Cardiac muscle cell (in vitro differentiated cells and primary cell): ENCODE measurements around the gene KCTD14. TPM values are rescaled to one million over a fixed set of nuclear protein-coding genes. Genes with fewer than 3 reads are reported as not detected.
A peak's percentile ranks its signal among the peaks of the same experiment; 100 is the strongest.

Experiments used
- DNase-seq, 2 donors: peaks; one replicate each; pipeline versions ENCODE4 v3.0.0 to v3.0.0-alpha.2; 2010 to 2017; ENCODE audit warnings: low read depth in 1 of 2, low spot score in 1 of 2
- H3K27ac ChIP-seq: fragments of 200-600 bp; sonication (generic); 2 replicates; pipeline ENCODE4 v1.5.1; 2016
- H3K27me3 ChIP-seq: fragments of 200-600 bp; sonication (generic); 2 replicates; pipeline ENCODE4 v1.6.0; 2016; ENCODE audit warnings: control low read depth
- H3K36me3 ChIP-seq: fragments of 200-600 bp; sonication (generic); 2 replicates; pipeline ENCODE4 v1.5.1; 2016; ENCODE audit warnings: control low read depth
- H3K4me1 ChIP-seq: fragments of 200-600 bp; sonication (generic); 2 replicates; pipeline ENCODE4 v1.8.1; 2017; ENCODE audit warnings: low read depth, mild to moderate bottlenecking, mixed run types
- H3K4me3 ChIP-seq: fragments of 200-600 bp; sonication (generic); 2 replicates; pipeline ENCODE4 v1.5.1; 2016; ENCODE audit warnings: mild to moderate bottlenecking
- H3K9me3 ChIP-seq: fragments of 200-600 bp; sonication (generic); 2 replicates; pipeline ENCODE4 v1.5.1; 2017; ENCODE audit warnings: low read depth, mild to moderate bottlenecking, control low read depth
- polyA plus RNA-seq: library from polyadenylated mRNA; unstranded; fragments of >200 nt; fragmentation: Nextera tagmentation; extraction: Ambion mirVana; gene quantifications from 2 replicates; pipeline ENCODE4 v1.2.1, GENCODE V29; 2016
- total RNA-seq: library from RNA; depleted of rRNA; stranded (reverse); fragments of >200 nt; gene quantifications from 2 replicates; pipeline ENCODE4 v1.2.3, GENCODE V29; 2016
- TF ChIP-seq, protein P1 (sequence below): IDR thresholded peaks from 2 replicates; pipeline ENCODE4 v1.5.1; 2012; ENCODE audit warnings: low read depth, mild to moderate bottlenecking, low read length

The KCTD14 gene
- total and polyA plus RNA-seq, 2 experiments from 2014 or later, result 0.23 to 0.45 TPM

DNA sequence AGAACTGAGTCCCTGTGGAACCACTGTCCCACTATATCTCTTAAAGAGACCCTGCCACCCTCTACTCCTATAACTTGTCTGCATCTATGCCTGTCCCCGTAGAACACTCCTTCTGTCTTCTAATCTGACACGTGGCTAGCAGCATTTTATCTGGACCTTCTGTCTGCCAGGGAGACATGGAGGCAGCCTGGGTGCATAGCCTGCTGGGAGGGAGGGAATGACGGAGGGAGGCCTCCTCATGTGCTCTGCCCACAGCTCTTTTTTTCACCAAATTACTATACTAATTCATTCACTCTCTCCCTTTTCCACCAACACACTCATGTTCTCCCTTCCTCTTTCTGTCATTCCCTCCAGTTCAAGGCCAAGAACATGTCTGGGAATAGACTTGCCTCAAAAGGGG lies 33.0 kb upstream of the KCTD14 start:
- Histone ChIP-seq H3K36me3 (no peaks in the 10 kb centered on the region), H3K4me1 (peaks cover 6% of the 10 kb centered on the region), H3K9me3 (no peaks in the 10 kb centered on the region), H3K27ac (no peak overlapping the region), H3K27me3 (no peaks in the 10 kb centered on the region), H3K4me3 (no peak overlapping the region)
- no peak for DNase-seq
- TF ChIP-seq, protein P1, sequence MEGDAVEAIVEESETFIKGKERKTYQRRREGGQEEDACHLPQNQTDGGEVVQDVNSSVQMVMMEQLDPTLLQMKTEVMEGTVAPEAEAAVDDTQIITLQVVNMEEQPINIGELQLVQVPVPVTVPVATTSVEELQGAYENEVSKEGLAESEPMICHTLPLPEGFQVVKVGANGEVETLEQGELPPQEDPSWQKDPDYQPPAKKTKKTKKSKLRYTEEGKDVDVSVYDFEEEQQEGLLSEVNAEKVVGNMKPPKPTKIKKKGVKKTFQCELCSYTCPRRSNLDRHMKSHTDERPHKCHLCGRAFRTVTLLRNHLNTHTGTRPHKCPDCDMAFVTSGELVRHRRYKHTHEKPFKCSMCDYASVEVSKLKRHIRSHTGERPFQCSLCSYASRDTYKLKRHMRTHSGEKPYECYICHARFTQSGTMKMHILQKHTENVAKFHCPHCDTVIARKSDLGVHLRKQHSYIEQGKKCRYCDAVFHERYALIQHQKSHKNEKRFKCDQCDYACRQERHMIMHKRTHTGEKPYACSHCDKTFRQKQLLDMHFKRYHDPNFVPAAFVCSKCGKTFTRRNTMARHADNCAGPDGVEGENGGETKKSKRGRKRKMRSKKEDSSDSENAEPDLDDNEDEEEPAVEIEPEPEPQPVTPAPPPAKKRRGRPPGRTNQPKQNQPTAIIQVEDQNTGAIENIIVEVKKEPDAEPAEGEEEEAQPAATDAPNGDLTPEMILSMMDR, result no peak

DNA sequence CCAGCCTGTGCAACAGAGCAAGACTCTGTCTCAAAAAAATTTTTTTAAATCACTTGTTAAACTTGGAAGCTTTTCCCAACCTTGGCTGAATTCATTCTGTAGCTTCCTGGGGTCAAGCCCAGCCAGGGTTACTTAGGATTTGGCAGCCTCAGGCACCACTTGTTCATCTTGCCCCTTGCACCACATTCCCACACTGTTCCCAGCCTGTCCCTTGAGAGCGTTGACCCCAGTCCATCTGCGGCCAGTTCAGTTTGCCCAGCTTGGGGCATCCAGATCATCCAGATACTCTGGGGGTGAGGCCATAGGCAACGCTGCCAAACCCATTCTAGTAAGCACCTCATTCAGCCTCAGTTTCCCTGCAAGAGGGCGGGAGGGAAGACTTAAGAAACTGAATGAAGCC lies 31.9 kb upstream of the KCTD14 start:
- Histone ChIP-seq H3K4me1 (peaks cover 6% of the 10 kb centered on the region), H3K27ac (no peak overlapping the region), H3K36me3 (no peaks in the 10 kb centered on the region), H3K9me3 (no peaks in the 10 kb centered on the region), H3K4me3 (no peak overlapping the region), H3K27me3 (no peaks in the 10 kb centered on the region)
- DNase-seq, result no peak
- TF ChIP-seq, protein P1, result no peak

DNA sequence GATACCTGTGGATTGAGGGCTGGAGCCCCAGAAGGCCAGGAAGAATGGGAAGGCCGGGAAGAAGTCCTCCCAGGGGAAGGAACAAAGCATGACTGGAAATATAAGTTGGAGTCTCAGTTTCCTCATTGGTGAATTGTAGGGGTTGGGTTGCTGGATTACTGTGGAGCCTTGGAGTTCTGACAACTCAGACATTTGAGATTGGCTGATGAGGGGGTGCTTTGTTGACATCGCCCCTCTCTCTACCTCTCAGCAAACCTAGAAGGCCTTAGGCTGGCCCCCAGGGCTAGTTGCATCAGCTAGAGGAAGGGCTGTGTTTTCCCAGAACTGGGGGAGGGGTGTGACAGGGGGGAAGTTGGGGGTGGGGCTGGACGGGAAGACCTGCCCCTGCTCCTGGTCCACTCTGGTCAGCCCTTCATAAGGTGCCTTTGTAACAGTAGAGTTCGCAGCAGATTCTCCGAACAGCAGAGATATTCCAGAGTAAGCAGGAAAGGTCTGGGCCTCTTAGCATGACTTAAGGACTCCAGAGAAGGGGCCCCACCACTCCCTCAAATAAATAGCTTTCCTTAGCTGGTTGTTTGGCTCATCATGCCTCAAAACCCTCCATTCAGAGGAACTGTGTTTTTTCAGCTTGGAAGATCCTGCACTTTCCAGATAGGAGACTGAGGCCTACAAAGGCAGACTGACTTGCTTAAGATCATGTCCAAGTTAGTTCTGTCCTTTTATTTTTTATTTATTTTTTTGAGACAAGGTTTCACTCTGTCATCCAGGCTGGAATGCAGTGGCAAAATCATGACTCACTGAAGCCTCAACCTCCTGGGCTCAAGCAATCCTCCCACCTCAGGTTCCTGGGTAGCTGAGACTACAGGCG lies 28.1 kb upstream of the KCTD14 start:
- H3K36me3 ChIP-seq, result no peaks in the 10 kb centered on the region
- peaks cover 6% of the 10 kb centered on the region for H3K4me1 ChIP-seq
- H3K9me3 ChIP-seq, result no peaks in the 10 kb centered on the region
- H3K27ac ChIP-seq, result peak overlapping the region; percentile 4
- H3K4me3 ChIP-seq, result no peak overlapping the region
- DNase-seq, result peak in 1 of 2 donors; percentile 84
- H3K27me3 ChIP-seq, result no peaks in the 10 kb centered on the region
- TF ChIP-seq, protein P1, result no peak

DNA sequence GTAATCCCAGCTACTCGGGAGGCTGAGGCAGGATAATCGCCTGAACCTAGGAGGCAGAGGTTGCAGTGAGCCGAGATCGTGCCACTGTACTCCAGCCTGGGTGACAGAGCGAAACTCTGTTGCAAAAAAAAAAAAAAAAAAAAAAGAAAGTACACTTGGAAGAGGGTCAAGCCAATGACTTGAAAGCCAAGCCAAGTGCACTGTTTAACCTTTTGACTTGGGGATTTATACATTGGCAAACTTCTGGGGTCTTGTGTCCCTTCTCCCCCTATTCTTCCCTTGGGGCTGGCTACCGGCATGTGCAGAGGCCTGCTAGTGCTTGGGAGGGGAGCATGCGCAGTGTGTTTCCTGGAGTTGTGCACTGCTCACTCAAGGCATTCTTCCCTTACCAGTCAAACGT lies 26.3 kb upstream of the KCTD14 start:
- H3K4me1 ChIP-seq, result peaks cover 10% of the 10 kb centered on the region
- TF ChIP-seq, protein P1, result no peak
- no peaks in the 10 kb centered on the region for H3K9me3 ChIP-seq
- no peaks in the 10 kb centered on the region for H3K36me3 ChIP-seq
- no peak overlapping the region for H3K27ac ChIP-seq
- no peaks in the 10 kb centered on the region for H3K27me3 ChIP-seq
- H3K4me3 ChIP-seq, result no peak overlapping the region
- DNase-seq, result no peak

DNA sequence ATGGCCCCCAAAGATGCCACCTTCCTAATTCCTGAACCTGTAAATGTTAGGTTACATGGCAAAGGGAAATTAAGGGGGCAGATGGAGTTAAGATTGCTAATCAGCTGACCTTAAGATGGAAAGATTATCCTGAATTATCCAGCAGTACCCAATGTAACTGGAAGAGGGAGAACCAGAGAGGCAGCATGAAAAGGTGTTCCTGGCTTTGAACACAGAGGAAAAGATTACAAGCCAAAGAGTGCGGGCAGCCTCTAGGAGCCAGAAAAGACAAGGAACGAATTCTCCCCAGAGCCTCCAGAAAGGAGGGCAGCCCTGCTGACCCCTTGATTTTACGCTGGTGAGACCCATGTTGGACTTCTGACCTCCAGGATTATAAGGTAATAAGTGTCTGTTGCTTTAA lies 25.5 kb upstream of the KCTD14 start:
- Histone ChIP-seq H3K36me3 (no peaks in the 10 kb centered on the region), H3K9me3 (no peaks in the 10 kb centered on the region), H3K27me3 (no peaks in the 10 kb centered on the region), H3K4me3 (no peak overlapping the region), H3K27ac (no peak overlapping the region), H3K4me1 (peaks cover 10% of the 10 kb centered on the region)
- DNase-seq, result no peak
- TF ChIP-seq, protein P1, result no peak
